ENCODE results near the gene SPNS2.

- TF ChIP-seq CTCF (IDR thresholded peaks at IDR 0.05; ENCODE audit: poor library complexity, severe bottlenecking) (no peak), POLR2AphosphoS5 (IDR thresholded peaks at IDR 0.05) (no peak), RAD21 (conservative IDR thresholded peaks at IDR 0.05) (no peak), EP300 (conservative IDR thresholded peaks at IDR 0.05; ENCODE audit: poor library complexity, severe bottlenecking) (no peak), EZH2 (IDR thresholded peaks at IDR 0.05; ENCODE audit: borderline replicate concordance, insufficient read depth, low read length, poor library complexity, severe bottlenecking) (no peak), REST (IDR thresholded peaks at IDR 0.05; ENCODE audit: borderline replicate concordance) (no peak), TAF1 (IDR thresholded peaks at IDR 0.05; ENCODE audit: low read depth) (no peak), MXI1 (conservative IDR thresholded peaks at IDR 0.05; ENCODE audit: poor library complexity, severe bottlenecking) (no peak)
Observed at GRCh38 chr17:4520060-4520893, 21.6 kb downstream of the SPNS2 start.
